GM18499 (cell line): ENCODE data around the gene GSE1.

Source experiments
- ATAC-seq: cut with Tn5 transposase; IDR thresholded peaks from one replicate; pipeline ENCODE4 v1.9.1; 2021; ENCODE audit warnings: moderate number of reproducible peaks; ENCODE audit not compliant: insufficient read depth, unreplicated experiment

Gene GSE1

GRCh38 chr16:85628645-85629044 is 15.5 kb downstream of the GSE1 start:
- no peak for ATAC-seq

GRCh38 chr16:85629326-85629725 is 16.2 kb downstream of the GSE1 start:
- no peak for ATAC-seq

DNA sequence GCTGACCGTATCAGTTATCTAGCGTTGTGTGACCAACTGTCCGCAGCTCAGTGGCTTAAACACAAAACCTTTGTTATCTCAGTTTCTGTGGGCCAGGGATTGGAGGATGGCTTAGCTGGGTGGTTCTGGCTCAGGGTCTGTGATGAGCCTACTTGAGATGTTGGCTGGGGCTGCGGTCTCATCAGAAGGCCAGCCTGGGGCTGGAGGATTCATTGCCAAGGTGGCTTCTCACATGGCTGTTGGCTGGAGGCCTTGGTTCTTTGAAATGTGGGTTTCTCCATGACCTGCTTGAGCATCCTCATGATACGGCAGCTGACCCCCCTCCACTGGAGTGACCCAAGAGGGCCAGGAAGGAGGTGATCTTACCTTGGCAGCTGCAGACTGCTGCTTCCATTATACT is 16.7 kb downstream of the GSE1 start:
- ATAC-seq = no peak

GRCh38 chr16:85631230-85631629 is 18.1 kb downstream of the GSE1 start:
- no peak for ATAC-seq

GRCh38 chr16:85631802-85632393 is 18.8 kb downstream of the GSE1 start:
- no peak for ATAC-seq

GRCh38 chr16:85632709-85633437 is 19.8 kb downstream of the GSE1 start:
- no peak for ATAC-seq

DNA sequence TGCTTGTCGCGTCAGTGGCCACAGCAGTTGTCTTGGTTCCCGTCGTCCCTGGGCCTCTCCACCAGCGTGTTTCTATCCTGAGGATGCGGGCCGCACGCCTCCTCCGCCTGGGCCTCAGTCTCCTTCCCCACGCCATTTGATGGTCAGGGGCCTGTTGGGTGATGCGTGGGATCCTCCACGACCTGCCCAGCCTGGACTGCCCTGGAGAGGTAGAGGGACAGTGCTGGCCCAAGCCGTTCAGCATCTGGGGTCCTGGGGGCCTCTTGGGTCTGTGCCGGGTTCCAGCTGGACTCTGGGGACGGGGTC is 20.3 kb downstream of the GSE1 start:
- no peak for ATAC-seq

DNA sequence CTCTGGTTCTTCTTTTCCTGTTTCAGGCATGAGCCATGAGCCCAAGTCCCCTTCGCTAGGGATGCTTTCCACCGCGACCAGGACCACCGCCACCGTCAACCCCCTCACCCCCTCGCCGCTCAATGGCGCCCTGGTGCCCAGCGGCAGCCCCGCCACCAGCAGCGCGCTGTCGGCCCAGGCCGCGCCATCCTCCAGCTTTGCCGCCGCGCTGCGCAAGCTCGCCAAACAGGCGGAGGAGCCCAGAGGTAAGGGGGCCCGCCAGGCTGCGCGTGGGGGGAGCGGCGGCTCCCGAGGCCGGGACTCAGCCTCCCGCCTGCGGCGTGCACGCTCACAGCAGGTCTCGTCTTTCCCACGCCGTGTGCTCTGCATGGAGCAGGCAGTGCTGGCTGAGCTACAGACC is 20.8 kb downstream of the GSE1 start:
- no peak for ATAC-seq

- ATAC-seq = no peak
Measured at GRCh38 chr16:85634747-85635544, 21.8 kb downstream of the GSE1 start.

GRCh38 chr16:85635545-85636140 is 22.5 kb downstream of the GSE1 start:
- no peak for ATAC-seq

DNA sequence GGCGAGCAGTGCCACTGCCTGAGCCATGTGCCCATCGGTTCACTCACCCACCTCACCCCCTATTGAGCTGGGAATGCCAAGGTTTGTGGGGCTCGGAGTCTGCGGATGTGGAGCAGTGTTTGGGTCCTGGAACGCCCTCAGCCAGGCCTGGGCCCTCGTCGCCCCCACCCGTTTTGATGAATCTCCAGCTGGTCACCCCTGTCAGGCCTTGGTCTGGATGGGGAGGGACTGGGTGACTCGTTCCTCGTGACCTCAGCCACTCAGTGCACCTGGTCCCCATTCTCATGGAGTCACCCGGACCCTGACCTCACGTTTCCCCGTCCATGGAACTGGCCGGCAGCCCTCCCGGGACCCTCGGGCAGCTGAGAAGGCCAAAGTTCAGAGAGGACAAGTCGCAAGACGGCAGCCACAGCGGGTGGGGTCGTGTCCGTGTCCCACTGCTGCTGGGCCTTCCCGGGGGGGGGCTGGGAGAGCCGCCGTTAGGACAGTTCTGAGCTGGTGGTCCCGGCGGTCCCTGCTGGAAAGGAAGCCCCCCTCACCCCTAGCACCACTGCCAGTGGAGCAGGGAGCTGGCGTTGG is 23.2 kb downstream of the GSE1 start:
- no peak for ATAC-seq

GRCh38 chr16:85637061-85637807 is 24.1 kb downstream of the GSE1 start:
- no peak for ATAC-seq

DNA sequence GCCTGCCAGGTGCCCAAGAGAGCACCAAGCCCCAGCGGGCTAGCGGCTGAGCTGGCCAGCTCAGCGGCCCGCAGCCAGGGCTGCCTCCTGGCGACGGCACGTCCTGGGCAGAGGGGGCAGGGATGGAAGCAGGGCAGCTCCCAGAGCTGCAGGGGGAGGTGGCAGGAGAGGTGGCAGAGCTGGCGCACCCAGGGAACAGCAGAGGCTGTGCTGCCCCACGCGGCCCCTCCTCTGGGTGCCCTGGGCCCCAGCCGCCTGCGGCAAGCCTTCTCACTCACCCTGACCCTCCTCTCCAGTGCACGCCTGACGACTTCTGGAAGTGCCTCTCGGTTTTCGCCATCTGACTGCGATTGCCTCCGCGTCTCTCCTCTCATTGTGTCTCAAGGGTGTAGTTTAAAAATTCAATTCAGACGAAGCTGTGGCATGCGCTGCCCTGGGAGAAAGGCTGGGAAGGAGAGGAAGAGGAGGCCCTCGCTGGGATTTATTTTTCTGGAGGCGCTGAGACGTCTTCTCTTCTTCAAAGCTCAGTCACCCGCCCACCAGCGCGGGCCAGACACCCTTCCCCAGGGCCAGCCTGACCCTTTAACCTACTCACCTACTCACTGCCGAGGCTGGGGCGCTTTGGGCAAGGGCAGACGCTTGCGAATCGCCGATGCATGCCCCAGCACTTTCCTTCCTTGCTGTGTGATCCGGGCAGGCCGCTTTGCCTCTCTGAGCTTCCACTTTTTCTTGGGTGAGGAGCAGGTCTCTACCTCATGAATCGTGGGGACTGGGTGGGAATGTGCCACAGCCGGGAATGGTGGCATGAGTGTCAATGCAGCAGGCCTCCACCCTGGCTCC is 24.9 kb downstream of the GSE1 start:
- no peak for ATAC-seq

DNA sequence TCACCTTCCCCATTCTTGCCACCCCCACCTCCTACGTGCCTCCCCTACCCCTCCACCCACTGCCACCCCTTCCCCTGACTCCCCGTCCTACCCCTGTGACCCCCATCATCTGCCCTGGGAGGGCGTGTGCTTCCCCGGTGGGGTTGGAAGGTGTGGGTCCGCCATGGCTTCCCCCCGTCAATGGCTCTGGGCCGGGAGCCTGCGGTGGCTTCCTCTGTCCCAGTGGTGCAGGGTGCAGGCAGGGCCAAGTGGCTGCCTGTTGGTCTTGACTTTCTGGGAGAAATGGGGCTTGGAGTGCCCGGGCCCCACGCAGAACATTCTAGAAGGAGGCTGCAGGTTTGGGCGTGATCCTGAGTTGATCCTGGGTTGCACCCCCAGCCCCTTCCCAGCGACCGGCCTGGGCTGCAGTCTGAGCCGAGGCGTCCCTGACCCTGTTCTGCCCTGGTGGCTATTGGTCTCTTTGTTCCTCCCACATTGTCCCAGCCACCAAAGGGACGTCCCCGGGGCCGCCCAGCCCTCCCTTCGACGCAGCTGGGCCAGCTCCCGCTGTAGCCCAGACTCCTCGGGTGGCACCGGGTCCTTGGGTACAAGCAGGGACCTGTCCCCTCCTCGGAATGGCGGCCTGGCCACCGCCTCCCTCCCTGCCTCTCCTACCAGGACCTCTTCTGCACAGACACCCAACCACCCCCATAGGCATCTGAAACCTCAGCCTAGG is 25.7 kb downstream of the GSE1 start:
- no peak for ATAC-seq

GRCh38 chr16:85639529-85640253 is 26.6 kb downstream of the GSE1 start:
- ATAC-seq = no peak

- no peak for ATAC-seq
Measured at GRCh38 chr16:85640254-85640558, 27.1 kb downstream of the GSE1 start.

DNA sequence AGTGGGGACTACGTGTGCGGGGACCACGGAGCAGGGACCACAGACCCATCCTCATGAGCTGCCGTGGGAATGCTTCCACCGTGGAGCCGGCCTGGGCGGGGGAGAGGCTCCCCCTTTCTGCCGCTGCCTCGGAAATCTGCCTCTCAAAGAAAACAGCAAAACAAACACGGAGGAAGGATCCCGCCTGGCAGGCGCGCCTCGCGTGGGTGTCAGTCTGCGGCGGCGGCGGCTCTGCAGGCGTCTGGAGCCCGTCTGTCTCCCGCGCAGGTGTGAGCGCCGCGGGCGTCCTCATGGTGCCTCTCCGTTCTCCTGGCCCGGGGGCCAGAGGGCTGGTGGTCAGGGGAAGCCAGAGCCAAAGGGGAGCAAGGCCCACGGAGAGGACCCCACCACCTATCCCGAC is 27.5 kb downstream of the GSE1 start:
- no peak for ATAC-seq

DNA sequence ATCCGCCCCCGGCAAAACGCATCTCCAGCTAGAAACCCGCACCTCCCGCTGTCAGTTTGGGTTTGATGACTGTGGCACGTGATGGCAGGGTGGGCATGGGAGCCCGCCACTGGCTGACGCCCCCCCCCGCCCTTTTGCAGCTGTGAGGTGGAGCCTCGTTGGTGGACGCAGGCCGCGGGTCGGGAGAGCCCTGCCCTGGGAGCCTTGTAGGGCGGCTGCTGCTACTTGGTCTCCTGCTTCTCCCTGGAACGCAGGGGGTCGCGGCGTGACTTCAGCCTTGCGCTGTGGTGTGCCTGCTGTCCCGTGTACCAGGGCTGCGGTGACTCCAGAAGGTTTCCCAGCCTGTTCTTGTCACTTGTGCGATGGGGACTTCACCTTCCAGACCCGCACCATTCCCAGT is 28.2 kb downstream of the GSE1 start:
- ATAC-seq = no peak
